PC-9 (cell line): Measurements from ENCODE around the gene AP2B1.
A peak's percentile ranks its signal among the peaks of the same experiment; 100 is the strongest.

ENCODE experiments used
- CTCF ChIP-seq: fragments of 200-600 bp; sonication (generic); conservative IDR thresholded peaks from 2 replicates; pipeline ENCODE4 v1.6.1; 2017; ENCODE audit warnings: mixed run types, antibody characterized with exemption, mild to moderate bottlenecking, moderate library complexity
- EZH2 ChIP-seq: fragments of 200-600 bp; sonication (generic); IDR thresholded peaks from 2 replicates; pipeline ENCODE4 v1.8.0; 2017; ENCODE audit warnings: antibody characterized with exemption, low read depth

DNA sequence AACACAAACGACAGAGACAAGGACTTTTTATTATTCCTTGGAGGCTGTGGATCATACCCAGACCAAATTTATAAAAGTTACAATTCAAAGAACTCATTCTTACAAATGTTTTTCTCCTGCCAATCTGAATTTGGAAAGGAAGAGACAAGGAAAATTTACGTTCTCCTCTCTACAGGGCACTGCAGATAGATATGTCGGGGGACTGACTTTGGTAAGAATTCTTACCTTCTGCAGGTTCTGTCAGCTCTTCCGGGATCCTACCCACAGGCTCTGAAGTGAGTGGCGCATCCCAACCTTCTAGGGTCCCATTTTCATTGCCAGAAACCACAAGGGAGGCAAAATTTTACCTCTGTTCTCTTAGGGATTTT, 47.5 kb upstream of the AP2B1 start:
- TF ChIP-seq CTCF (peak; percentile 40; the same call in 1 of the 2 replicates), EZH2 (no peak)
